Muscle of leg (tissue), 11 donors: ENCODE results near the gene SLAMF6. TPM values are rescaled to one million over a fixed set of nuclear protein-coding genes. Genes with fewer than 3 reads are reported as not detected.
"Not testable (repeated sequence)": the region's sequence is repeated elsewhere in the genome, so short reads cannot be mapped to it uniquely, and the experiment has no call there.

Source experiments
- DNase-seq: peaks from one replicate; pipeline ENCODE4 v3.0.0; 2013
- H3K27ac ChIP-seq: one replicate; pipeline ENCODE4 v1.5.1; 2013; ENCODE audit warnings: mild to moderate bottlenecking, low read length, control low read depth
- H3K27me3 ChIP-seq: one replicate; pipeline ENCODE4 v1.6.1; 2013; ENCODE audit warnings: low read length; ENCODE audit not compliant: control insufficient read depth, insufficient read depth
- H3K36me3 ChIP-seq: one replicate; pipeline ENCODE4 v1.6.1; 2013; ENCODE audit warnings: low read length; ENCODE audit not compliant: control insufficient read depth, insufficient read depth
- H3K4me1 ChIP-seq: one replicate; pipeline ENCODE4 v1.6.1; 2013; ENCODE audit warnings: low read length; ENCODE audit not compliant: control insufficient read depth, insufficient read depth
- H3K4me3 ChIP-seq: one replicate; pipeline ENCODE4 v1.5.1; 2013; ENCODE audit warnings: low read length, control low read depth
- H3K9me3 ChIP-seq: replicated peaks from 2 replicates; pipeline ENCODE4 v1.6.1; 2013; ENCODE audit warnings: low read depth, low read length; ENCODE audit not compliant: control insufficient read depth
- WGBS: methylation state at CpG from one replicate; pipeline ENCODE4 v1.1.5; 2013; ENCODE audit warnings: missing lambda C conversion rate; ENCODE audit not compliant: insufficient coverage; 5-methylcytosine and 5-hydroxymethylcytosine counted together
- polyA plus RNA-seq, 8 donors: library from polyadenylated mRNA; unstranded; fragments of 120-200 nt; gene quantifications; one replicate each; pipeline versions ENCODE4 v1.2.1 to v1.2.3, GENCODE V29; 2013; ENCODE audit warnings: inconsistent platforms in 1 of 8, low replicate concordance in 1 of 8; ENCODE audit not compliant: insufficient read length in 8 of 8, insufficient read depth in 1 of 8
- total RNA-seq: library from RNA; stranded (reverse); fragments of 120-200 nt; gene quantifications from one replicate; pipeline ENCODE4 v1.2.4, GENCODE V29; 2013

SLAMF6 gene
- total and polyA plus RNA-seq, 9 donors: 0.08 to 0.16 (median 0.13) TPM

- Histone ChIP-seq H3K27ac (no peak overlapping the region), H3K4me3 (no peak overlapping the region), H3K9me3 (peaks cover 3% of the 10 kb centered on the region), H3K27me3 (no peaks in the 10 kb centered on the region), H3K4me1 (no peaks in the 10 kb centered on the region), H3K36me3 (no peaks in the 10 kb centered on the region)
- DNase-seq: no peak
- WGBS: no CpG with 5 or more reads among the region's 3 CpGs
These were observed 12.0 kb upstream of the SLAMF6 start for GRCh38 chr1:160534823-160535605.

- H3K27ac ChIP-seq, H3K9me3 ChIP-seq, H3K4me3 ChIP-seq, H3K36me3 ChIP-seq, DNase-seq, H3K27me3 ChIP-seq, H3K4me1 ChIP-seq: not testable (repeated sequence)
- WGBS: no CpG with 5 or more reads among the region's 5 CpGs
These were observed 9.4 kb upstream of the SLAMF6 start for GRCh38 chr1:160532557-160532813.

- WGBS: 90% methylated on average over 22 of the region's 29 CpGs
These were observed 8.9 kb upstream of the SLAMF6 start for GRCh38 chr1:160531809-160532556.

GRCh38 chr1:160529401-160529952, 6.4 kb upstream of the SLAMF6 start:
- DNase-seq: not testable (repeated sequence)
- 69% methylated on average over 5 of the region's 7 CpGs for WGBS

More at GRCh38 chr1:160531809-160532556, 8.9 kb upstream of the SLAMF6 start:
- H3K4me1 ChIP-seq, H3K27me3 ChIP-seq, H3K4me3 ChIP-seq, H3K9me3 ChIP-seq, DNase-seq, H3K36me3 ChIP-seq, H3K27ac ChIP-seq: not testable (repeated sequence)

GRCh38 chr1:160523789-160524188, 734 bp upstream of the SLAMF6 start:
- not testable (repeated sequence) for H3K4me1 ChIP-seq, H3K4me3 ChIP-seq, DNase-seq, H3K27me3 ChIP-seq, H3K9me3 ChIP-seq, H3K36me3 ChIP-seq, H3K27ac ChIP-seq
- WGBS: no CpG with 5 or more reads among the region's 2 CpGs

More at GRCh38 chr1:160529401-160529952, 6.4 kb upstream of the SLAMF6 start:
- not testable (repeated sequence) for H3K4me1 ChIP-seq, H3K4me3 ChIP-seq, H3K27ac ChIP-seq, H3K27me3 ChIP-seq, H3K9me3 ChIP-seq, H3K36me3 ChIP-seq

GRCh38 chr1:160522136-160522535, 919 bp downstream of the SLAMF6 start:
- Histone ChIP-seq H3K27ac (no peak overlapping the region), H3K36me3 (no peaks in the 10 kb centered on the region), H3K4me1 (no peaks in the 10 kb centered on the region), H3K27me3 (no peaks in the 10 kb centered on the region), H3K4me3 (no peak overlapping the region), H3K9me3 (no peaks in the 10 kb centered on the region)
- 67% methylated on average over 1 of the region's 3 CpGs for WGBS
- DNase-seq: no peak

- Histone ChIP-seq H3K27ac (no peak overlapping the region), H3K36me3 (no peaks in the 10 kb centered on the region), H3K4me3 (no peak overlapping the region), H3K4me1 (no peaks in the 10 kb centered on the region), H3K9me3 (no peaks in the 10 kb centered on the region), H3K27me3 (no peaks in the 10 kb centered on the region)
- DNase-seq: no peak
- WGBS: 73% methylated on average over 1 of the region's 2 CpGs
These were observed 1.5 kb downstream of the SLAMF6 start for GRCh38 chr1:160521554-160521953.

GRCh38 chr1:160520999-160521398, 2.1 kb downstream of the SLAMF6 start:
- Histone ChIP-seq H3K4me1 (no peaks in the 10 kb centered on the region), H3K36me3 (no peaks in the 10 kb centered on the region), H3K9me3 (no peaks in the 10 kb centered on the region), H3K27me3 (no peaks in the 10 kb centered on the region), H3K27ac (no peak overlapping the region), H3K4me3 (no peak overlapping the region)
- whole genome bisulfite sequencing: no CpG with 5 or more reads among the region's 3 CpGs
- DNase-seq: no peak

GRCh38 chr1:160520582-160520981, 2.5 kb downstream of the SLAMF6 start:
- H3K4me3 ChIP-seq: no peak overlapping the region
- WGBS: 20% methylated on average over 1 of the region's 2 CpGs

GRCh38 chr1:160519642-160520435, 3.2 kb downstream of the SLAMF6 start:
- Histone ChIP-seq H3K27ac (no peak overlapping the region), H3K4me3 (no peak overlapping the region), H3K4me1 (no peaks in the 10 kb centered on the region), H3K9me3 (no peaks in the 10 kb centered on the region), H3K27me3 (no peaks in the 10 kb centered on the region), H3K36me3 (no peaks in the 10 kb centered on the region)
- DNase-seq: no peak
- 33% methylated on average over 1 of the region's 5 CpGs for WGBS

More at GRCh38 chr1:160520582-160520981, 2.5 kb downstream of the SLAMF6 start:
- H3K27ac ChIP-seq: no peak overlapping the region
- no peak for DNase-seq
- no peaks in the 10 kb centered on the region for H3K36me3 ChIP-seq
- H3K27me3 ChIP-seq: no peaks in the 10 kb centered on the region
- H3K9me3 ChIP-seq: no peaks in the 10 kb centered on the region
- no peaks in the 10 kb centered on the region for H3K4me1 ChIP-seq
